Inflammatory macrophage (primary cell): ENCODE data around the gene SORCS2.
A peak's percentile ranks its signal among the peaks of the same experiment; 100 is the strongest.

ENCODE experiments used
- DNase-seq, 2 donors: peaks; one replicate each; pipeline ENCODE4 v3.0.0-alpha.2; 2020 to 2022

SORCS2 gene

GRCh38 chr4:7787067-7787466 lies 594.7 kb downstream of the SORCS2 start:
- no peak for DNase-seq

GRCh38 chr4:7787681-7788141 lies 595.4 kb downstream of the SORCS2 start:
- DNase-seq: no peak

DNA sequence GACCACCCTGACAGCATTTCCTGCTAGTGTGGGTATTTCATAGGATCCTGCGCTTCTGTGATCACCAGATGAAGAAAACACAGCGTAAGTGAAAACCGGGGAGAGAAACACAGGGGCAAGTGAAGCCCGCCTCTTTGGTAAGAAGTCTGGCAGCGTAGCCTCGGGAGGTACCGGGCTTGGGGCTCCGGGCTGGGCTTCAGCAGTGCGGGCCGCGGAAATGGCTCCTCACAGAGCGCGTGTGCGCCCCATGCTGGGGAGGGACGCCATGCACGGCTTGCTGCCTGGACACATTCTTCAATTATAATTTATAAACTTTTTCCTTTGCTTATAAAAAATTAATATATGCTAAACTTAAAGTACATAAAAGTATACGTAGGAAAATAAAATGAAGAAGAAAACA lies 595.9 kb downstream of the SORCS2 start:
- no peak for DNase-seq

DNA sequence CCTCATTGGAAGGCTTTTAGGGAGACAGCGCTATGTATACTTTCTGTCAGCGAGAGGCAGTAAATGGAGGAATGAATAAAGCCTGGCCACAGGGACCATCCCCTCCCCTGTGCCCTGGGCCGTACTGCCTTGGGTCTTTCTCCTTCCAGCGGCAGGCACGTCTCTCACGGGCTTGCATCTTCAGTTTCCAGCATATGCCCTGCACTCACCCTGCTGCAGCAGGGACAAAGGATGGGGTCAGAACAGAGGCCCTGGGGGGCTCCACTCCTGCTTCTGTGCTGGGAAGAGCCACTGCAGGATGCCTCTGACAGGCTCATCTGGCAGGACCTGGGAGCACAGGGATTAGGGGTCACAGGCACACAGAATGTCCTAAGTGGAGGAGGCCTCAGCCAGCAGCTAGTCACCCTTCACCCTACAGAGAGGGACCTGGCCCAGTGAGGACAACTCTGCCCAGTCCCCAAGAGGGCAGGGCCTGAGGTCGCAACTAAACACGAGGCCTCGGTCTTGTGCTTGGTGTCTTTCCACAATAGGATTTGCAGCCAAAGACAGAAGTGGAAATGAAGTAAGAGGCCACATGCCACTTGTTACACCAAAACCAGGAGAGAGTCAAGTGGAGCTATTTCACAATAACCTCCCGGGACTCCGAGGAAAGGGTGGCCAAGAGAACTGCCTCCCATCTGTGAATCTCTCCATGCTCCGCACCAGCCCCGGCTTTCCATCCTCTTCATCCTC lies 596.5 kb downstream of the SORCS2 start:
- DNase-seq: peak; percentile 83 to 91

- DNase-seq: no peak
These were observed 597.7 kb downstream of the SORCS2 start for GRCh38 chr4:7790023-7790422.

DNA sequence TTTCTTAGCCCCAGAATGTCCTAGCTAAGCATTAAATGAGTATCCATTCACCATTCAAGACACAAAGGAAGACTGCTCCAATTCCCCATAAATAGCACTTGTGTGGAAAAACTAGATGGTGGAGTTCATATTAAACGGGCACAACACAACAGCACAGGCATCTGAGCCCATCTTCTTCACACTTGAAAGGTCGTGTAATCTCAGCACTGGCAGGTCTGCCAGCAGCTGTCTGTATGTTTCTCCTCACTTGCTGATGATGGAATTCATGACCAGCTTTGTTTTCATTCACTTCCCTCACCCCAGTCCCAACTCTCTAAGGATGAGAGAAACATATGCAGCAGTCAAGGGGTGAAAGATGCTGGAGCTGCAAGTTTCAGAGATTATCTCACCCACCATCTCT lies 598.7 kb downstream of the SORCS2 start:
- DNase-seq: no peak
